Measurements from ENCODE around the gene LCE2B.
"Not testable (repeated sequence)": the region's sequence is repeated elsewhere in the genome, so short reads cannot be mapped to it uniquely, and the experiment has no call there.

The LCE2B gene, protein sequence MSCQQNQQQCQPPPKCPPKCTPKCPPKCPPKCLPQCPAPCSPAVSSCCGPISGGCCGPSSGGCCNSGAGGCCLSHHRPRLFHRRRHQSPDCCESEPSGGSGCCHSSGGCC

DNA sequence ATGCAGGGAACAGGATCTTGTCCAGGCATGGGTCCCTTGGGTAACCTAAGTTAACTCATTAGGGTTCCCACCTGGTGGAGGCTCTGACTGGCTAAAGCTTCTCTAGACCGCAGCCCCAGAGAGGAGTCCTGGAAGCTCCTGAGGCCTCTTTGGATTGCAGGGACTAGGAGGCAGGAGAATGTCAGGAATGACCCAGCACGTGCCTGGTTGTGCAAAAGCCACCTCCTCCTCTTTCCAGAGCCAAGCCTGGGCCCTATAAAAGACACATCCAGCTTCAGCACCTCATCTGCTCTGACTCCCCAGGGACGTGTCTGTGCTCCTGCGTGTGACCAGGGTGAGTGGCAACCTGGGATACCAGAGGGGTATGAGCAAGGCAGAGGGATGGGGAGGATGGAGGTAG lies at the start of gene LCE2B:
LCE2B (plus strand) TSS at position 301 of the 400 bp plus-strand sequence. CDS start 721 bp downstream, outside the sequence.
- not testable (repeated sequence) for DNase-seq (ENCODE audit: low spot score)

- no peak for DNase-seq (ENCODE audit: low spot score)
These were observed 45.6 kb upstream of the LCE2B start for GRCh38 chr1:152640351-152640750.

DNA sequence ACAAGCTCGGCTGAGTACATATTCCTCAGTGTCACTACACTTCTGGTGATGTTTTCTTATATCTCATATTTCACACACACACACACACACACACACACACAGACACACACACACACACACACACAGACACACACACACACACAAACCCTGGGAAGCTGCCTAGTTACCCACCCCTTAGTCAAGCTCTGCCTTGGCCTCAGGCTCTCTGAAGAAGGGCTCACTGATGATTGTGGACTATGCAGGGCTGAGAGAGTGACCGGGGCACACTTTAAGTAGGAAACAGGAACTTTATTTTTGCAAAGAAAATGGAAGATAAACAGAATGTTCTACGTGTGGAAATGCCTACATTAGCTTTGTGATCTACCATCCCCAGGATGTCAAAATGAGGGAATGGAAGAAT lies 42.0 kb upstream of the LCE2B start:
- DNase-seq (ENCODE audit: low spot score) = no peak

GRCh38 chr1:152645146-152645545 lies 40.8 kb upstream of the LCE2B start:
- no peak for DNase-seq (ENCODE audit: low spot score)

DNA sequence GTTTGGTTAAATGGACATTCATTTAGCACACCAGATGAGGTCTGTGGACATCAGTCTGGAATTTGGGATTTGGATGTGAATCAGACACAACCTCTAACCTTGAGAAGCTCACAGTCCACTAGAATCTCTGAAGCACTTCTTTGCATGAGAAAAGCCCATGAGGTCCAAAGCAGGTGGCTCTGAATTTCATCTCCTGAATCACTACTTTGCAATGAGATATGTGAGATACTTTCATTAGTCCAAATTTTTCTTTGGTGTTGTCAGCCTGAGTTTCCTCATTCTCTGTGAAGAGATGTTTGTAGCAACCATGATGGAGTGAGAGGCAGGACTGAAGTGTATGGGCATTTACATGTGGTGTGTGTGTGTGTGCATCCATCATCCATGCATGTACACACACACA lies 39.3 kb upstream of the LCE2B start:
- DNase-seq (ENCODE audit: low spot score) = no peak

GRCh38 chr1:152654110-152654509 lies 31.8 kb upstream of the LCE2B start:
- peak; percentile 43 for DNase-seq (ENCODE audit: low spot score)

DNA sequence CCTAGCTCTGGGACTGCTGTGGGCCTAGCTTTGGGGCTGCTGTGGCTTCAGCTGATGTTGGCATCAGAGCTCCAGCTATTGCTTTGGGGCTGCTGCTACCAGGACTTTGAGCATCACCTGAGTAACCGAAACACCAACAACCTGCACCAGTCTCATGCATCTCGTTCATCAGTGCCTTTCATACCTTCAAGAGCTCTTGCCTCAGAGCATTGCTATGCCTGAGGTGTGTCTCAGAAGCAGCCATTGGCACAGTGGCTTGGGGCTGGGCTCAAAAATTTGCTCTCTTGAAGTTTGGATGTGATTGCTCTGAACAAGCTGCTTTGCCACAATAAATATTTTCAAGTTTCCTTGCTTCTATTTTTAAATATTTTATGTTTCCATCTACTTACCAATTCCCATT lies 29.5 kb upstream of the LCE2B start:
- DNase-seq (ENCODE audit: low spot score) = no peak

DNA sequence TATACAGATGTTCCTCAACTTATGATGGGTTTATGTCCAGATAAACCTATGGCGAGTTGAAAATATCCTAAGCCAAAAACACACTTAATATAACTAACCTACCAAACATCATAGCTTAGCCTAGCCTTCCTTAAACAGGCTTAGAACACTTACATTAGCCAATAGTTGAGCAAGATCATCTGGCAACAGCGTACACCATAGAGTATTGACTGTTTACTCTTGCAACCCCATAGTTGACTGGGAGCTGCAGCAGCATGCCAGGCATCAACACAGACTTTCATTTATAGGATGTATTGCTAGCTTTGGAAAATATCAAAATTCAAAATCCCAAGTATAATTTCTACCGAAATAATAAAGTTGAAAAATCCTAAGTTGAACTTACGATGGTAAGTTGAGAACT lies 28.2 kb upstream of the LCE2B start:
- no peak for DNase-seq (ENCODE audit: low spot score)

DNA sequence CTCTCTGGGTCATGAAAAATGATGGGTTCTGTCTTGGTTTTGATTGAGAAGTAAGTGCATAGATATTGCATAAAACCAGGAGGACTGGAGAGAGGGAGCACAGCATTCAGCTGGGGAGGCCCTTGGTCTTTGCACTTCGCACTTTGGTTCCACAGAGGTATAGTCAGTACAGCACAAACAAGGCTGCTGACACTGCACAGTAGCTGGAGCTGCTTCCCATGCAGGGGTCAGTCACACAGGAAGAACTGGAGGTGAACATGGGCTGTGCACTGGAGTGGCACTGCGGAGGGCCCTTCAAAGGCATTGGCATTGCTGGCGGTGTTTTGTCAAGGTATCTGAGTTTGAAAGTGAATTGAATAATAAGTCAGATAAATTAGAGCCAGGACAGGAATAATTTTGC lies 27.3 kb upstream of the LCE2B start:
- DNase-seq (ENCODE audit: low spot score) = no peak

DNA sequence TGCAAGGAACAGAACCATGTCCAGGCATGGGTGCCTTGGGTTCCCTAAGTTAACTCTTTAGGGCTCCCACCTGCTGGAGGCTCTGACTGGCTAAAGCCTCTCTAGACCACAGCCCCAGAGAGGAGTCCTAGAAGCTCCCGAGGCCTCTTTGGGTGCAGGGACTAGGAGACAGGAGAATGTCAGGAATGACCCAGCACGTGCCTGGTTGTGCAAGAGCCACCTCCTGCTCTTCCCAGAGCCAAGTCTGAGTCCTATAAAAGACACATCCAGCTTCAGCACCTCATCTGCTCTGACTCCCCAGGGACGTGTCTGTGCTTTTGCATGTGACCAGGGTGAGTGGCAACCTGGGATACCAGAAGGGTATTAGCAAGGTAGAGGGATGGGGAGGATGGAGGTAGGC lies 22.8 kb upstream of the LCE2B start, which contains the start of gene LCE2D:
LCE2D (plus strand) TSS at position 283 of the 400 bp plus-strand sequence. CDS start 726 bp downstream, outside the sequence.
- no peak for DNase-seq (ENCODE audit: low spot score)

GRCh38 chr1:152666171-152666570 lies 19.8 kb upstream of the LCE2B start:
- DNase-seq (ENCODE audit: low spot score) = not testable (repeated sequence)

- DNase-seq (ENCODE audit: low spot score) = no peak
These were observed 18.3 kb upstream of the LCE2B start for GRCh38 chr1:152667648-152668047.

DNA sequence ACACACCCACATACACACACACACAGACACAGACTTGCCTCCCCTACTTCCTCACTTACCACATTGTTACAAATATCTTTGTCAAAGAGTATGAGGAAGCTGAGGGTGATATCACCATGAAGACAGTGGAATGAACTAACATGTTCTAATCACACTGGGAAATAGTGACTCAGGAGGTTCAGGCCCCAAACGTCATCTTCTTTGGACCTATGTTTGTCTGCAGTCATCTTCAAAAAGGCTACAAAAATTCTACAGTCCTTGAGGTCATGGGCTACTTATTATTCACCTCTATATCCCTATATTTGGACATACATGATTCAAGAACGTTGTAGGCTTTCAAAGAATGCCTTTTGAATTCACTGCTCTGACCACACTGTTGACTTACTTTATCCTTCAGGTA lies 12.9 kb upstream of the LCE2B start:
- no peak for DNase-seq (ENCODE audit: low spot score)

DNA sequence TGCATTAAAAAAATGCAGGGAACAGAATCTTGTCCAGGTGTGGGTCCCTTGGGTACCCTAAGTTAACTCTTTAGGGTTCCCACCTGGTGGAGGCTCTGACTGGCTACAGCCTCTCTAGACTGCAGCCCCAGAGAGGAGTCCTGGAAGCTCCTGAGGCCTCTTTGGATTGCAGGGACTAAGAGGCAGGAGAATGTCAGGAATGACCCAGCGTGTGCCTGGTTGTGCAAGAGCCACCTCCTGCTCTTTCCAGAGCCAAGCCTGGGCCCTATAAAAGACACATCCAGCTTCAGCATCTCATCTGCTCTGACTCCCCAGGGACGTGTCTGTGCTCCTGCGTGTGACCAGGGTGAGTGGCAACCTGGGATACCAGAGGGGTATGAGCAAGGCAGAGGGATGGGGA lies 10.9 kb upstream of the LCE2B start, which contains the start of gene LCE2C:
LCE2C (plus strand) TSS at position 297 of the 400 bp plus-strand sequence. CDS start 737 bp downstream, outside the sequence.
- not testable (repeated sequence) for DNase-seq (ENCODE audit: low spot score)

- no peak for DNase-seq (ENCODE audit: low spot score)
These were observed 6.5 kb upstream of the LCE2B start for GRCh38 chr1:152679459-152679858.

- DNase-seq (ENCODE audit: low spot score) = no peak
These were observed 4.3 kb upstream of the LCE2B start for GRCh38 chr1:152681616-152682015.

- DNase-seq (ENCODE audit: low spot score) = no peak
These were observed 2.1 kb upstream of the LCE2B start for GRCh38 chr1:152683846-152684245.

- DNase-seq (ENCODE audit: low spot score) = no peak
These were observed 12.0 kb downstream of the LCE2B start, which contains the start of gene LCE2A for GRCh38 chr1:152697701-152698600. Gene LCE2A (plus strand): TSS chr1:152698345. CDS start chr1:152698902, 557 bp downstream.

DNA sequence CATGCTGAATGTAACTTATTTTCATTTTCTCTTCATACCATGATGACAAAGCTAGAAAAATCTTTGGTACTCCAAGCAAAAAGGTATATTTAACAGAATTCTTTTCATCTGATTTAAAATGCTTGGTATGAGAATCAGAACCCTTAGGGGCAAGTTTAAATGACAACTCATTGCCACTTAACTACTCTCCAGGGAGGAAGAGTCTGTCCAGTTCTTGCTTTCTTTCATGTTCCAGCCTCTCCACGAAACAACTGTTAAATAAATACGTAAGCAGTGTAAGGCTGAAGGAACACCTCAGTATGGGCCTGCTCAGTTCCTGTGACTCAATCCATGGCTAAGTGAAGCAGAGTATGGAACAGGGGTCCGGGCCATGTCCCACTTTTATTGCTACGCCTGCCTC lies 13.8 kb downstream of the LCE2B start:
- DNase-seq (ENCODE audit: low spot score) = no peak

GRCh38 chr1:152707860-152708259 lies 21.9 kb downstream of the LCE2B start, which contains the start of gene LCE4A:
Gene LCE4A (plus strand): TSS chr1:152708160. CDS start chr1:152709076, 916 bp downstream.
- no peak for DNase-seq (ENCODE audit: low spot score)

DNA sequence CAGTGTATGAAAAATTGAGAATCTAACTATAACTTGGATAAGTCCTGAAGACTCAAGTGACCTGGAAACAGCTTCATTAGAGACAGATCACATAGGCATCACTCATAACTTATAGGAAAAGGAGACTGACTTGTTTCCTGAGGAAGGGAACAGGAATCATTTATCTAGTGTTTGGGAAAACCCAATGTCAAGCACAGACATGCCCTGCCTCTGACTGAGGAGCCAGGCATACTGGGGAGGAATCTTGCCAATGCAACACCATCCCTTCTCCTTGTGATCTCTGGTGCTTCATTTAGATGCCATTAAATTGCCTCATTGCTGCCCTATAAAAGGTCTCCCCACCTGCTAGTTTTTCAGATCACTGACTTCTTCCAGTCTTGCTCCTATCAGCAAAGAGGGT lies 32.3 kb downstream of the LCE2B start:
- no peak for DNase-seq (ENCODE audit: low spot score)

- no peak for DNase-seq (ENCODE audit: low spot score)
These were observed 39.3 kb downstream of the LCE2B start for GRCh38 chr1:152725261-152725660.

GRCh38 chr1:152728986-152729385 lies 43.1 kb downstream of the LCE2B start:
- DNase-seq (ENCODE audit: low spot score) = no peak

Data from cerebellar cortex (tissue), 1 donor.